H9 (cell line): ENCODE data around the gene TEX48. TPM values are rescaled to one million over a fixed set of nuclear protein-coding genes. Genes with fewer than 3 reads are reported as not detected.

Experiments
- DNase-seq: peaks from one replicate; pipeline ENCODE4 v3.0.0-alpha.2; 2017
- H2AFZ ChIP-seq: one replicate; pipeline ENCODE4 v1.6.1; 2013; ENCODE audit warnings: mild to moderate bottlenecking, low read length, control low read depth, moderate library complexity
- H2AK5ac ChIP-seq: 2 replicates; pipeline ENCODE4 v1.6.1; 2013; ENCODE audit warnings: low read length, control low read depth, mixed read lengths; ENCODE audit not compliant: insufficient read length
- H2BK120ac ChIP-seq: one replicate; pipeline ENCODE4 v1.6.1; 2013; ENCODE audit warnings: low read depth, mild to moderate bottlenecking, low read length, control low read depth, inconsistent platforms; ENCODE audit not compliant: poor library complexity, severe bottlenecking
- H2BK12ac ChIP-seq: 2 replicates; pipeline ENCODE4 v1.6.1; 2013; ENCODE audit warnings: low read length, control low read depth, mixed read lengths, low read depth; ENCODE audit not compliant: insufficient read length
- H2BK15ac ChIP-seq: 2 replicates; pipeline ENCODE4 v1.6.1; 2013; ENCODE audit warnings: low read depth, low read length, control low read depth
- H2BK20ac ChIP-seq: one replicate; pipeline ENCODE4 v1.6.1; 2013; ENCODE audit warnings: low read depth, mild to moderate bottlenecking, low read length, control low read depth, inconsistent platforms; ENCODE audit not compliant: poor library complexity, severe bottlenecking
- H2BK5ac ChIP-seq: 2 replicates; pipeline ENCODE4 v1.6.1; 2013; ENCODE audit warnings: low read length, control low read depth, mixed read lengths; ENCODE audit not compliant: insufficient read length
- H3K14ac ChIP-seq: 2 replicates; pipeline ENCODE4 v1.6.1; 2013; ENCODE audit warnings: low read length, control low read depth; ENCODE audit not compliant: insufficient read depth
- H3K18ac ChIP-seq: 2 replicates; pipeline ENCODE4 v1.6.1; 2013; ENCODE audit warnings: low read depth, mild to moderate bottlenecking, mixed read lengths, low read length, control low read depth; ENCODE audit not compliant: insufficient read length
- H3K23ac ChIP-seq: 2 replicates; pipeline ENCODE4 v1.6.1; 2013; ENCODE audit warnings: low read length, control low read depth, mixed read lengths, low read depth; ENCODE audit not compliant: insufficient read length
- H3K23me2 ChIP-seq: 2 replicates; pipeline ENCODE4 v1.6.1; 2013; ENCODE audit warnings: low read depth, mild to moderate bottlenecking, mixed read lengths, low read length, control low read depth; ENCODE audit not compliant: insufficient read length, poor library complexity, severe bottlenecking
- H3K27ac ChIP-seq: 2 replicates; pipeline ENCODE4 v1.5.1; 2013; ENCODE audit warnings: low read length, control low read depth, mixed read lengths, low read depth; ENCODE audit not compliant: insufficient read length
- H3K27me3 ChIP-seq: 2 replicates; pipeline ENCODE4 v1.6.1; 2013; ENCODE audit warnings: low read length, control low read depth, inconsistent platforms; ENCODE audit not compliant: insufficient read depth
- H3K4ac ChIP-seq: 2 replicates; pipeline ENCODE4 v1.6.1; 2013; ENCODE audit warnings: low read depth, mild to moderate bottlenecking, control low read depth, inconsistent platforms, low read length, moderate library complexity
- H3K4me1 ChIP-seq: 2 replicates; pipeline ENCODE4 v1.6.1; 2013; ENCODE audit warnings: low read length, control low read depth, inconsistent platforms; ENCODE audit not compliant: insufficient read depth
- H3K4me2 ChIP-seq: 2 replicates; pipeline ENCODE4 v1.6.1; 2013; ENCODE audit warnings: low read length, control low read depth, mixed read lengths; ENCODE audit not compliant: insufficient read length, insufficient read depth
- H3K56ac ChIP-seq: 2 replicates; pipeline ENCODE4 v1.6.1; 2013; ENCODE audit warnings: low read depth, mild to moderate bottlenecking, mixed read lengths, low read length, control low read depth; ENCODE audit not compliant: insufficient read length
- H3K79me1 ChIP-seq: 2 replicates; pipeline ENCODE4 v1.6.1; 2013; ENCODE audit warnings: low read depth, mild to moderate bottlenecking, moderate library complexity, low read length, control low read depth, inconsistent platforms; ENCODE audit not compliant: insufficient read depth, poor library complexity, severe bottlenecking
- H3K79me2 ChIP-seq: 2 replicates; pipeline ENCODE4 v1.6.1; 2013; ENCODE audit warnings: low read length, control low read depth, inconsistent platforms; ENCODE audit not compliant: insufficient read depth
- H3K9ac ChIP-seq: 2 replicates; pipeline ENCODE4 v1.6.1; 2013; ENCODE audit warnings: low read length, control low read depth, mixed read lengths; ENCODE audit not compliant: insufficient read length; ENCODE audit errors: extremely low read depth
- H3K9me3 ChIP-seq: one replicate; pipeline ENCODE4 v1.6.1; 2013; ENCODE audit warnings: low read depth, low read length, inconsistent platforms; ENCODE audit not compliant: control insufficient read depth
- H3T11ph ChIP-seq: one replicate; pipeline ENCODE4 v1.6.1; 2013; ENCODE audit warnings: mild to moderate bottlenecking, low read length, control low read depth, inconsistent platforms
- H4K20me1 ChIP-seq: one replicate; pipeline ENCODE4 v1.6.1; 2013; ENCODE audit not compliant: control insufficient read depth, insufficient read length, insufficient read depth
- H4K5ac ChIP-seq: 2 replicates; pipeline ENCODE4 v1.6.1; 2013; ENCODE audit warnings: low read depth, mild to moderate bottlenecking, mixed read lengths, low read length, control low read depth; ENCODE audit not compliant: insufficient read length
- H4K8ac ChIP-seq: replicated peaks from 2 replicates; pipeline ENCODE4 v1.6.1; 2013; ENCODE audit warnings: low read length, control low read depth, mixed read lengths, low read depth; ENCODE audit not compliant: insufficient read length
- H4K91ac ChIP-seq: 2 replicates; pipeline ENCODE4 v1.6.1; 2013; ENCODE audit warnings: low read depth, mild to moderate bottlenecking, moderate library complexity, mixed read lengths, low read length, control low read depth; ENCODE audit not compliant: insufficient read length
- H3K27ac Mint-ChIP-seq, 3 experiments: 2 replicates in 2 of 3; 3 replicates in 1 of 3; pipeline ENCODE4 v1.8.0; 2020 to 2021; ENCODE audit warnings: mixed read lengths in 3 of 3, mild to moderate bottlenecking in 1 of 3, moderate library complexity in 1 of 3
- H3K27me3 Mint-ChIP-seq: 2 replicates; pipeline ENCODE4 v1.8.0; 2021; ENCODE audit warnings: low read depth, mild to moderate bottlenecking, moderate library complexity, mixed read lengths
- H3K36me3 Mint-ChIP-seq, 3 experiments: 2 replicates in 2 of 3; 3 replicates in 1 of 3; pipeline ENCODE4 v1.8.0; 2020 to 2021; ENCODE audit warnings: low read depth in 3 of 3, mixed read lengths in 3 of 3; ENCODE audit not compliant: insufficient read depth in 1 of 3
- H3K4me1 Mint-ChIP-seq, 2 experiments: 2 replicates each; pipeline ENCODE4 v1.8.0; 2020; ENCODE audit warnings: mixed read lengths in 2 of 2
- H3K4me3 Mint-ChIP-seq, 2 experiments: 2 replicates in 1 of 2; 3 replicates in 1 of 2; pipeline ENCODE4 v1.8.0; 2020 to 2021; ENCODE audit warnings: mild to moderate bottlenecking in 2 of 2, mixed read lengths in 2 of 2, moderate library complexity in 1 of 2
- H3K9me3 Mint-ChIP-seq, 2 experiments: 2 replicates in 1 of 2; 3 replicates in 1 of 2; pipeline ENCODE4 v1.8.0; 2020; ENCODE audit warnings: mild to moderate bottlenecking in 2 of 2, mixed read lengths in 2 of 2, moderate library complexity in 1 of 2
- WGBS: extraction: QIAGEN DNeasy Blood & Tissue Kit; methylation state at CpG from one replicate; pipeline ENCODE4 v1.1.7; 2013; ENCODE audit warnings: missing lambda C conversion rate, low lambda C conversion rate, mixed read lengths; ENCODE audit not compliant: insufficient read length; ENCODE audit errors: extremely low coverage; 5-methylcytosine and 5-hydroxymethylcytosine counted together
- total RNA-seq: library from RNA; stranded (reverse); gene quantifications from 2 replicates; pipeline ENCODE4 v1.2.1, GENCODE V29; 2021
- TF ChIP-seq, protein P1 (sequence below): fragments of 200-600 bp; sonication (generic); conservative IDR thresholded peaks from 3 replicates; pipeline ENCODE4 v1.8.0; 2021; ENCODE audit warnings: antibody characterized with exemption, mild to moderate bottlenecking

TEX48 gene
- total RNA-seq, 1 experiment from 2014 or later = not detected

DNA sequence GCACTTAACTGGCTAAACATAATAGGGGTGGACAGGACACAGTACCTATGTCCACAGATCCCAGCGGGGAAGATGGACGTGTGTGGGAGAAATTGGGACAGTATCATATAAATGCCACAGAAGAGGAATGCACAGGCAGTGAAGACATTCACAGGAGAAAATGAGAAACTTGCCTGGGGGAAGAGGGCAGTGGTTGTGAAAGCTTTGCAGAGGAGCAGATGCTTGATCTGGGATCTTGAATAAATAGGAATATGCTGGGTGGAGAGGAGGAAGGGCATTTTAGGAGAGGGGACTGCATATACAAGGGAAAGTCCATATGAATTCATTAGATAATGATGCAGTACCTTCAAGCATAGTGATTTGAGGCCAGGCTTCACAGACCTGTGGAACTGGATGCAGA is 57.3 kb downstream of the TEX48 start:
- no peak overlapping the region for H4K8ac ChIP-seq
- Mint-ChIP-seq H3K4me1 (no peaks in the 10 kb centered on the region), H3K4me3 (no peak overlapping the region), H3K9me3 (no peaks in the 10 kb centered on the region), H3K27me3 (no peaks in the 10 kb centered on the region), H3K27ac (no peak overlapping the region), H3K36me3 (peaks cover 10 to 29% (median 14%) of the 10 kb centered on the region in 3 experiments; a peak in 5 of 7 replicates)
- H2BK5ac ChIP-seq = no peak overlapping the region
- no peak overlapping the region for H2AFZ ChIP-seq
- WGBS = no CpG with 5 or more reads among the region's 2 CpGs
- no peaks in the 10 kb centered on the region for H4K20me1 ChIP-seq
- H3K4me2 ChIP-seq = no peak overlapping the region
- no peak overlapping the region for H3K56ac ChIP-seq
- no peaks in the 10 kb centered on the region for H3K79me2 ChIP-seq
- no peak for DNase-seq
- H3K9ac ChIP-seq = no peak overlapping the region
- no peak overlapping the region for H3K4ac ChIP-seq
- H3T11ph ChIP-seq = no peak overlapping the region
- H2BK12ac ChIP-seq = no peak overlapping the region
- TF ChIP-seq, protein P1, sequence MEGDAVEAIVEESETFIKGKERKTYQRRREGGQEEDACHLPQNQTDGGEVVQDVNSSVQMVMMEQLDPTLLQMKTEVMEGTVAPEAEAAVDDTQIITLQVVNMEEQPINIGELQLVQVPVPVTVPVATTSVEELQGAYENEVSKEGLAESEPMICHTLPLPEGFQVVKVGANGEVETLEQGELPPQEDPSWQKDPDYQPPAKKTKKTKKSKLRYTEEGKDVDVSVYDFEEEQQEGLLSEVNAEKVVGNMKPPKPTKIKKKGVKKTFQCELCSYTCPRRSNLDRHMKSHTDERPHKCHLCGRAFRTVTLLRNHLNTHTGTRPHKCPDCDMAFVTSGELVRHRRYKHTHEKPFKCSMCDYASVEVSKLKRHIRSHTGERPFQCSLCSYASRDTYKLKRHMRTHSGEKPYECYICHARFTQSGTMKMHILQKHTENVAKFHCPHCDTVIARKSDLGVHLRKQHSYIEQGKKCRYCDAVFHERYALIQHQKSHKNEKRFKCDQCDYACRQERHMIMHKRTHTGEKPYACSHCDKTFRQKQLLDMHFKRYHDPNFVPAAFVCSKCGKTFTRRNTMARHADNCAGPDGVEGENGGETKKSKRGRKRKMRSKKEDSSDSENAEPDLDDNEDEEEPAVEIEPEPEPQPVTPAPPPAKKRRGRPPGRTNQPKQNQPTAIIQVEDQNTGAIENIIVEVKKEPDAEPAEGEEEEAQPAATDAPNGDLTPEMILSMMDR = no peak
- no peak overlapping the region for H3K27ac ChIP-seq
- no peak overlapping the region for H3K23ac ChIP-seq
- H3K4me1 ChIP-seq = no peaks in the 10 kb centered on the region
- H4K5ac ChIP-seq = no peak overlapping the region
- no peak overlapping the region for H4K91ac ChIP-seq
- H3K9me3 ChIP-seq = no peaks in the 10 kb centered on the region
- no peak overlapping the region for H2BK15ac ChIP-seq
- no peaks in the 10 kb centered on the region for H3K27me3 ChIP-seq
- no peaks in the 10 kb centered on the region for H3K23me2 ChIP-seq
- H3K18ac ChIP-seq = no peak overlapping the region
- H3K14ac ChIP-seq = no peak overlapping the region
- H2BK20ac ChIP-seq = no peak overlapping the region
- H3K79me1 ChIP-seq = no peaks in the 10 kb centered on the region
- H2AK5ac ChIP-seq = no peak overlapping the region
- no peak overlapping the region for H2BK120ac ChIP-seq
